T-cell (primary cell): Measurements from ENCODE around the gene HAO2. TPM values are rescaled to one million over a fixed set of nuclear protein-coding genes. Genes with fewer than 3 reads are reported as not detected.
"Not testable (repeated sequence)": the region's sequence is repeated elsewhere in the genome, so short reads cannot be mapped to it uniquely, and the experiment has no call there.

Experiments
- ATAC-seq, 4 experiments: fragments of 200-7000 bp in 3 of 4; fragments of 150-1000 bp in 1 of 4; cut with Tn5 transposase; replicated peaks in 1 of 4; 1 replicate in 3 of 4; 2 replicates in 1 of 4; pipeline ENCODE4 v1.10.0; 2021; ENCODE audit warnings: moderate library complexity in 3 of 4, mild to moderate bottlenecking in 2 of 4, moderate number of reproducible peaks in 1 of 4
- CTCF ChIA-PET, 2 donors: fragments of 300-600 bp; sonication (Branson Sonifier 250); formaldehyde crosslinking; loops; one replicate each; lab custom pipeline; 2022; ENCODE audit warnings: antibody characterized with exemption in 2 of 2; lab: Charles Lee
- POLR2A ChIA-PET, 2 donors: fragments of 300-600 bp; sonication (Branson Sonifier 250); formaldehyde crosslinking; loops; one replicate each; lab custom pipeline; 2022; ENCODE audit warnings: antibody characterized with exemption in 2 of 2; lab: Charles Lee
- DNase-seq, 35 experiments: peaks; one replicate each; pipeline versions ENCODE4 v3.0.0 to v3.0.0-alpha.2; 2013 to 2023
- H3K27ac ChIP-seq: one replicate; pipeline ENCODE4 v1.5.1; 2013; ENCODE audit warnings: low read length
- H3K27me3 ChIP-seq, 2 experiments: replicated peaks in 1 of 2; 1 replicate in 1 of 2; 2 replicates in 1 of 2; pipeline versions ENCODE4 v1.6.1 to v1.7.0; 2013; ENCODE audit warnings: low read length in 1 of 2, mixed read lengths in 1 of 2; ENCODE audit not compliant: control insufficient read depth in 2 of 2, insufficient read depth in 2 of 2; ENCODE audit errors: extremely low read depth in 1 of 2
- H3K36me3 ChIP-seq, 2 donors: 1 replicate in 1 of 2; 2 replicates in 1 of 2; pipeline versions ENCODE4 v1.6.1 to v1.7.0; 2013; ENCODE audit warnings: low read length in 1 of 2; ENCODE audit not compliant: control insufficient read depth in 2 of 2, insufficient read depth in 1 of 2; ENCODE audit errors: extremely low read depth in 1 of 2
- H3K4me1 ChIP-seq, 2 experiments: 1 replicate in 1 of 2; 2 replicates in 1 of 2; pipeline versions ENCODE4 v1.6.1 to v1.7.0; 2013; ENCODE audit warnings: low read length in 2 of 2, mixed read lengths in 1 of 2; ENCODE audit not compliant: insufficient read depth in 2 of 2, control insufficient read depth in 1 of 2; ENCODE audit errors: extremely low read depth in 1 of 2
- H3K4me3 ChIP-seq, 2 donors: 1 replicate in 1 of 2; 2 replicates in 1 of 2; pipeline versions ENCODE4 v1.5.1 to v1.7.0; 2013; ENCODE audit warnings: mild to moderate bottlenecking in 2 of 2, low read length in 1 of 2, moderate library complexity in 1 of 2; ENCODE audit not compliant: control insufficient read depth in 1 of 2; ENCODE audit errors: extremely low read depth in 1 of 2
- H3K9me3 ChIP-seq: 2 replicates; pipeline ENCODE4 v1.7.0; 2013
- H3K27ac Mint-ChIP-seq, 2 donors: one replicate each; pipeline ENCODE4 v1.8.0; 2020 to 2021; ENCODE audit warnings: mild to moderate bottlenecking in 2 of 2, mixed read lengths in 2 of 2
- H3K27me3 Mint-ChIP-seq, 2 donors: one replicate each; pipeline ENCODE4 v1.8.0; 2021 to 2022; ENCODE audit warnings: mixed read lengths in 2 of 2
- H3K36me3 Mint-ChIP-seq: one replicate; pipeline ENCODE4 v1.8.0; 2021; ENCODE audit warnings: mixed read lengths
- H3K4me1 Mint-ChIP-seq, 3 donors: one replicate each; pipeline ENCODE4 v1.8.0; 2020 to 2022; ENCODE audit warnings: mixed read lengths in 3 of 3, mild to moderate bottlenecking in 1 of 3
- H3K4me3 Mint-ChIP-seq, 3 donors: one replicate each; pipeline ENCODE4 v1.8.0; 2020 to 2022; ENCODE audit warnings: mild to moderate bottlenecking in 3 of 3, mixed read lengths in 3 of 3, moderate library complexity in 3 of 3
- H3K9me3 Mint-ChIP-seq, 3 donors: one replicate each; pipeline ENCODE4 v1.8.0; 2020 to 2022; ENCODE audit warnings: mixed read lengths in 3 of 3
- WGBS: methylation state at CpG from one replicate; pipeline ENCODE4 v1.1.5; 2013; ENCODE audit warnings: missing lambda C conversion rate; ENCODE audit not compliant: insufficient coverage; 5-methylcytosine and 5-hydroxymethylcytosine counted together
- total RNA-seq, 35 experiments: library from RNA in 6 of 35; stranded (reverse) in 6 of 35; fragments of 120-200 nt in 1 of 35; gene quantifications; one replicate each; pipeline versions ENCODE4 v1.2.1 to v1.2.4 and lab custom pipeline; 2013 to 2026

The HAO2 gene
- total RNA-seq, 5 donors from 2014 or later (not counting 1 experiment from before 2014, with no cell fraction given), result not detected

DNA sequence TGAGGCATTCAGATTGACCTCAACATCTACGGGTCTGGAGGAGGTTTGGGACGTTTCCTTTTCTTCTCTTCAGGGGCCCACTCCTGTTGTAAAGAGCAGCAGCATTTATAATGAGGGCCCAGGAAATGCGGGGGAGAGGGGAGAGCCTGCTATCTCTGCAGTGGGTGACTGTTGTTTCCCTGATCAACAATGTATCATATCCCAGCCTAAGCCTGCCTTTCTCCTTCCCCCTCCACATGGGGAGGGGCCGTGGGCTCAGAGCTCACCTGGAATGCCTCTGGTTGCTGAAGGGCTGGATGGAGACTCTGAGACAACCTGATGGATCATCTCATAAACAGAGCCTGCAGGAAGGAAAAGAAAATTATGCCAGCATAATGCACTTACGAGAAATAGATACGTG is 36.0 kb upstream of the HAO2 start:
- Mint-ChIP-seq H3K36me3 (no peaks in the 10 kb centered on the region), H3K4me3 (no peak overlapping the region), H3K9me3 (no peaks in the 10 kb centered on the region), H3K27ac (no peak overlapping the region), H3K4me1 (peaks cover 5 to 7% (median 6%) of the 10 kb centered on the region in 3 donors), H3K27me3 (peaks cover 3 to 8% of the 10 kb centered on the region in 2 donors)
- no peaks in the 10 kb centered on the region for H3K36me3 ChIP-seq
- WGBS, result 71% methylated on average over 3 of the region's 6 CpGs
- H3K27me3 ChIP-seq, result peaks cover 0 to 14% of the 10 kb centered on the region in 2 experiments
- no peak overlapping the region for H3K4me3 ChIP-seq
- H3K27ac ChIP-seq, result no peak overlapping the region
- CTCF ChIA-PET, result no interaction called here
- ATAC-seq, result no peak
- DNase-seq, result no peak
- POLR2A ChIA-PET, result no interaction called here
- H3K4me1 ChIP-seq, result peaks cover 0 to 4% of the 10 kb centered on the region in 2 experiments
- H3K9me3 ChIP-seq, result no peaks in the 10 kb centered on the region

DNA sequence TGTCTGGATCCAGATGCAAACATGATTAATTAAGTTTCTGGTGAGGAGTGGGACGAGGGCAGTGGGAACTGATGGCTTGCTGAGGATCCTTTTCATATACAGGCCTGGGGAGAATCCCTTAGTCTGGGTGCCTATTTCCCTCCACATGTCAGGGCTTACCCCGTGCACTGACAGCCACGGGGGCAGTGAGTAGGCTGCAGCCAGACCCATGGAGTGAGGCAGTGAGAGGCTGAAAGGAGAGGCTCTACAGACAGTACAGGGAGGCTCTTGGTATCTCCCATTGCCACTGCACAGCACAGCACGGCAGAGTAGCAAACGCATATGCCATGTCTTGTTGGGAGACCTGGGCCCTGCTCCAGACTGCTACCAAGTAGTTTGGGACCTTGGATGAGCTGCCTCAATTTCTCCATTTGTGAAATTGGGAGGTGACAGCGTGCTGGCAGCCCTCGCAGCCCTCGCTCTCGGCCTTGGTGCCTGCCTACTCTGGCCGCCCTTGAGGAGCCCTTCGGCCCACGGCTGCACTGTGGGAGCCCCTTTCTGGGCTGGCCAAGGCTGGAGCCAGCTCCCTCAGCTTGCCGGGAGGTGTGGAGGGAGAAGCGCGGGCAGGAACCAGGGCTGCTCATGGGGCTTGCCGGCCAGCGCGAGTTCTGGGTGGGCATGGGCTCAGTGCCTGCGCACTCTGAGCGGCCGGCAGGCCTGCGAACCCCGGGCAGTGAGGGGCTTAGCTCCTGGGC is 35.3 kb upstream of the HAO2 start:
- H3K27ac Mint-ChIP-seq, result no peak overlapping the region
- 94% methylated on average over 22 of the region's 23 CpGs for WGBS
- peaks cover 3 to 8% of the 10 kb centered on the region in 2 donors for H3K27me3 Mint-ChIP-seq
- no peak for ATAC-seq
- no peaks in the 10 kb centered on the region for H3K9me3 ChIP-seq
- peaks cover 0 to 12% of the 10 kb centered on the region in 2 experiments for H3K27me3 ChIP-seq
- no peaks in the 10 kb centered on the region for H3K36me3 ChIP-seq
- no peak overlapping the region for H3K27ac ChIP-seq
- H3K4me3 Mint-ChIP-seq, result no peak overlapping the region
- DNase-seq, result no peak
- no peaks in the 10 kb centered on the region for H3K36me3 Mint-ChIP-seq
- H3K4me3 ChIP-seq, result no peak overlapping the region
- H3K9me3 Mint-ChIP-seq, result no peaks in the 10 kb centered on the region
- CTCF ChIA-PET, result no interaction called here
- no peaks in the 10 kb centered on the region for H3K4me1 ChIP-seq
- POLR2A ChIA-PET, result no interaction called here
- H3K4me1 Mint-ChIP-seq, result peaks cover 0 to under 1% (median 0%) of the 10 kb centered on the region in 3 donors

DNA sequence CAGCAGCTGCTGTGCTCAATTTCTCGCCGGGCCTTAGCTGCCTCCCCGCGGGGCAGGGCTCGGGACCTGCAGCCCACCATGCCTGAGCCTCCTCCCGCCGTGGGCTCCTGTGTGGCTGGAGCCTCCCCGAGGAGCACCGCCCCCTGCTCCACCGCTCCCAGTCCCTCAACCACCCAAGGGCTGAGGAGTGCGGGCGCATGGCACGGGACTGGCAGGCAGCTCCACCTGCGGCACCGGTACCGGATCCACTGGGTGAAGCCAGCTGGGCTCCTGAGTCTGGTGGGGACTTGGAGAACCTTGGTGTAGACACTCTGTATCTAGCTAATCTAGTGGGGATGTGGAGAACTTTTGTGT is 34.7 kb upstream of the HAO2 start:
- H3K36me3 Mint-ChIP-seq, H3K9me3 ChIP-seq, H3K27ac ChIP-seq, H3K4me3 ChIP-seq, H3K27ac Mint-ChIP-seq, H3K9me3 Mint-ChIP-seq, H3K4me1 Mint-ChIP-seq, H3K27me3 ChIP-seq, H3K4me3 Mint-ChIP-seq, H3K36me3 ChIP-seq, ATAC-seq, DNase-seq, CTCF ChIA-PET, POLR2A ChIA-PET, H3K4me1 ChIP-seq: not testable (repeated sequence)
- peaks cover 3 to 10% of the 10 kb centered on the region in 2 donors for H3K27me3 Mint-ChIP-seq
- 98% methylated on average over 7 of the region's 16 CpGs for WGBS

DNA sequence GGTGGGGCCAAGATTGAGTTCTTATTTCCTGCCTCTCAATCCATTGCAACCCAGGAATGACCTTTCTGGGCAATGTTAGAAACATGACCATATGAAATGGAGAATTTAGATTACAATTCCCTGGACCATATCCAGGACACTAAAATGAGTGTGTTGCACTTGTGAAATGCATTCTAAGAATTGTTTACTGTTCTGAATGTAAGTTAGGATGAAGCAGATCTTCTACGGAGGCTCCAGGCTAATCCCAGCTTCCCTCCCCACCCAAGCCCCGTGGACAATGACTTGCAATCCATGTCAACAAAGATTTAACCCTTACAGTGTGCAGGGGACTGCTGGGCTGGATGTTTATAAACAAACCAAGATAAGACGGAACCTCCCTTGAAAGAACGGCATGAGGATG is 31.7 kb upstream of the HAO2 start:
- Mint-ChIP-seq H3K36me3 (no peaks in the 10 kb centered on the region), H3K27me3 (peaks cover 7 to 29% of the 10 kb centered on the region in 2 donors), H3K27ac (no peak overlapping the region), H3K9me3 (no peaks in the 10 kb centered on the region), H3K4me3 (no peak overlapping the region), H3K4me1 (no peaks in the 10 kb centered on the region)
- DNase-seq (no peak), ATAC-seq (no peak)
- peaks cover 0 to 6% of the 10 kb centered on the region in 2 experiments for H3K27me3 ChIP-seq
- CTCF ChIA-PET, result no interaction called here
- H3K27ac ChIP-seq, result no peak overlapping the region
- POLR2A ChIA-PET, result no interaction called here
- H3K4me1 ChIP-seq, result no peaks in the 10 kb centered on the region
- H3K36me3 ChIP-seq, result no peaks in the 10 kb centered on the region
- WGBS, result no CpG with 5 or more reads among the region's 4 CpGs
- no peak overlapping the region for H3K4me3 ChIP-seq
- no peaks in the 10 kb centered on the region for H3K9me3 ChIP-seq

DNA sequence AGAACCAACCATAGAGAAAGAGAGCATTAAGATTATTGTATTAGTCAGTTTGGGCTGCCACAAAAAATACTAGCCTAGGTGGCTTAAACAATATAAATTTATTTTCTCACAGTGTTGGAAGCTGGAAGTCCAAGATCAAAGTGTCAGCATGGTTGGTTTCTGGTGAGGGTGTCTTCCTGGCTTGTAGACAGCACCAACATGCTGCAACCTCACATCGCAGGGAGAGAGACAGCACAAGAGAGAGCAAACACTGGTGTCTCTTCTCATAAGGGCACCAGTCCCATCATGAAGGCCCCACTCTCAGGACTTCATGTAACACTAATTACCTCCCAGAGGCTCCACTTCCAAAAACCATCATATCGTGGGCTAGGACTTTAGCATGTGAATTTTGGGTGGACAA is 30.6 kb upstream of the HAO2 start:
- Mint-ChIP-seq H3K36me3 (no peaks in the 10 kb centered on the region), H3K27ac (no peak overlapping the region), H3K27me3 (peaks cover 7 to 30% of the 10 kb centered on the region in 2 donors), H3K9me3 (no peaks in the 10 kb centered on the region), H3K4me3 (no peak overlapping the region), H3K4me1 (no peaks in the 10 kb centered on the region)
- WGBS, result no CpG with 5 or more reads among the region's 2 CpGs
- H3K9me3 ChIP-seq, result no peaks in the 10 kb centered on the region
- H3K27ac ChIP-seq, result no peak overlapping the region
- DNase-seq (no peak), ATAC-seq (no peak)
- ChIA-PET CTCF (no interaction called here), POLR2A (no interaction called here)
- H3K27me3 ChIP-seq, result peaks cover 0 to 6% of the 10 kb centered on the region in 2 experiments
- no peaks in the 10 kb centered on the region for H3K36me3 ChIP-seq
- no peaks in the 10 kb centered on the region for H3K4me1 ChIP-seq
- no peak overlapping the region for H3K4me3 ChIP-seq

DNA sequence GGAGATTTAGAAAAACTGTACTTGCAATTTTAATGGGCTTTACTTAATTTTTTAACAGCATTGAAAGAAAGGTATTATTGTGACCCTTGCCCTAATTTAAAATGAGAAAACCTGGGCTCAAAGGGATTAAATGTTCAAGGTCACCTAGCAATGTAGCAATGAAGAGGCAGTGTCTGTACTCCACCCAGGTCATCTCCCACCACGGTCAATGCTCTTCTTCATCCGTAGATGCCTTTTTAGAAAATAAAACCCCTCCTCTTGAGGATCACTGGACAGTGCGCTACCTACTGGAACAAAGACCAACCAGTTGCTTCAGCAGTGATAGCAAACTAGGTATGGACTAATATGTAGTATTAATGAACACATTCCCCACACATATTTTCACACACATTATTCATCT is 29.8 kb upstream of the HAO2 start:
- no peaks in the 10 kb centered on the region for H3K4me1 Mint-ChIP-seq
- no peak overlapping the region for H3K27ac Mint-ChIP-seq
- H3K4me3 Mint-ChIP-seq, result no peak overlapping the region
- H3K4me3 ChIP-seq, result no peak overlapping the region
- H3K9me3 Mint-ChIP-seq, result no peaks in the 10 kb centered on the region
- ATAC-seq, result no peak
- peaks cover 0 to 3% of the 10 kb centered on the region in 2 experiments for H3K27me3 ChIP-seq
- POLR2A ChIA-PET, result no interaction called here
- H3K4me1 ChIP-seq, result no peaks in the 10 kb centered on the region
- H3K36me3 ChIP-seq, result no peaks in the 10 kb centered on the region
- DNase-seq, result no peak
- H3K36me3 Mint-ChIP-seq, result no peaks in the 10 kb centered on the region
- no CpG with 5 or more reads among the region's 3 CpGs for WGBS
- CTCF ChIA-PET, result no interaction called here
- H3K9me3 ChIP-seq, result no peaks in the 10 kb centered on the region
- H3K27ac ChIP-seq, result no peak overlapping the region
- H3K27me3 Mint-ChIP-seq, result peaks cover 7 to 30% of the 10 kb centered on the region in 2 donors

DNA sequence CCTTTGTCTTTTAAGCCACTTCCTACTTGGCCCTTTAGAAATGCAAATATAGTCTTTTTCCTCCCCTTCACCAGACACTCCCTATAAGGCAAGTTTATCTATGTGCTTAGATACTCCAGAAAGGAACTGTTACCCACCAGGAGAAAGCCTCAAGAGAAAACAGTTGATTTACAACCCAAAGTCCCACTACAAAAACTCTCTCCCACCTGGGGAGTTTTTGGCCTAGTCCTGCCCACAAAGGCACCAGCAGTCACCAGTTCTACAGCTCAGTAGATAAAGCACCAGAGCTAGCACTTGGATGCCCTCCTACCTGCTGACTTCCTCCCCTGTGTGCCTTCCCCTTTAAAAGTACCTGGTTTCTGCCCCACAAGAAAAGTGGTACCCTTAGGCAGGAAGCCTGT is 27.7 kb upstream of the HAO2 start:
- H3K4me3 Mint-ChIP-seq, result no peak overlapping the region
- no peaks in the 10 kb centered on the region for H3K9me3 Mint-ChIP-seq
- ATAC-seq (no peak), DNase-seq (no peak)
- CTCF ChIA-PET, result no interaction called here
- H3K27ac Mint-ChIP-seq, result no peak overlapping the region
- no peaks in the 10 kb centered on the region for H3K36me3 Mint-ChIP-seq
- Histone ChIP-seq H3K36me3 (no peaks in the 10 kb centered on the region), H3K9me3 (no peaks in the 10 kb centered on the region), H3K4me3 (no peak overlapping the region), H3K27me3 (no peaks in the 10 kb centered on the region), H3K4me1 (no peaks in the 10 kb centered on the region), H3K27ac (no peak overlapping the region)
- no peaks in the 10 kb centered on the region for H3K4me1 Mint-ChIP-seq
- peaks cover 7 to 28% of the 10 kb centered on the region in 2 donors for H3K27me3 Mint-ChIP-seq
- POLR2A ChIA-PET, result no interaction called here
